HEK293 (cell line): ENCODE data around the gene POLD2.

Experiments
- CTCF ChIA-PET: fragments of 350-600 bp; formaldehyde crosslinking; extraction: SDS; loops from one replicate; lab custom pipeline; 2021; ENCODE audit warnings: antibody characterized with exemption; lab: Yijun Ruan, JAX
- POLR2A ChIA-PET: fragments of 300-600 bp; formaldehyde crosslinking; extraction: SDS; loops from one replicate; lab custom pipeline; 2020; ENCODE audit warnings: antibody characterized with exemption, inconsistent platforms; lab: Yijun Ruan, JAX
- H3K27ac ChIP-seq: fragments of 200-500 bp; sonication (Bioruptor generic); 2 replicates; pipeline ENCODE4 v1.5.1; 2014; ENCODE audit warnings: low read depth, low read length, control low read depth, inconsistent platforms; ENCODE audit errors: extremely low read depth
- H3K36me3 ChIP-seq, 2 experiments: fragments of 200-500 bp in 1 of 2; sonication (Bioruptor generic) in 1 of 2; 1 replicate in 1 of 2; 2 replicates in 1 of 2; pipeline ENCODE4 v1.5.1; 2014 to 2017; ENCODE audit warnings: inconsistent platforms in 2 of 2, low read length in 2 of 2; ENCODE audit not compliant: control insufficient read depth in 2 of 2, insufficient read depth in 1 of 2
- H3K4me1 ChIP-seq: fragments of 200-500 bp; sonication (Bioruptor generic); 2 replicates; pipeline ENCODE4 v1.5.1; 2014; ENCODE audit warnings: mild to moderate bottlenecking, low read length, inconsistent platforms; ENCODE audit not compliant: control insufficient read depth, insufficient read depth
- H3K4me3 ChIP-seq: 2 replicates; pipeline ENCODE4 v1.5.1; 2011; ENCODE audit warnings: low read depth, mild to moderate bottlenecking, control low read depth, low read length, moderate library complexity
- H3K9me3 ChIP-seq: fragments of 200-500 bp; sonication (Bioruptor generic); 2 replicates; pipeline ENCODE4 v1.5.1; 2014; ENCODE audit warnings: low read depth, low read length, inconsistent platforms; ENCODE audit not compliant: control insufficient read depth, insufficient read depth
- BCL11A ChIP-seq: fragments of 450-650 bp; formaldehyde crosslinking; IDR thresholded peaks from 2 replicates; pipeline ENCODE4 v1.5.1; 2016; ENCODE audit warnings: low read depth, missing biosample characterization, missing genetic modification characterization
- BCL11B ChIP-seq: fragments of 450-650 bp; formaldehyde crosslinking; IDR thresholded peaks from 2 replicates; pipeline ENCODE4 v1.5.1; 2016; ENCODE audit warnings: low read depth, missing biosample characterization, missing genetic modification characterization
- GFI1B ChIP-seq: fragments of 450-650 bp; formaldehyde crosslinking; IDR thresholded peaks from 2 replicates; pipeline ENCODE4 v1.5.1; 2016; ENCODE audit warnings: missing biosample characterization, missing genetic modification characterization
- GLIS2 ChIP-seq: fragments of 450-650 bp; formaldehyde crosslinking; IDR thresholded peaks from 2 replicates; pipeline ENCODE4 v1.5.1; 2016; ENCODE audit warnings: missing biosample characterization, missing genetic modification characterization
- OSR2 ChIP-seq: fragments of 450-650 bp; formaldehyde crosslinking; IDR thresholded peaks from 2 replicates; pipeline ENCODE4 v1.5.1; 2016; ENCODE audit warnings: missing biosample characterization, missing genetic modification characterization
- REST ChIP-seq: fragments of 450-650 bp; formaldehyde crosslinking; IDR thresholded peaks from 2 replicates; pipeline ENCODE4 v1.5.1; 2016; ENCODE audit warnings: missing biosample characterization, missing genetic modification characterization
- SP3 ChIP-seq: fragments of 450-650 bp; formaldehyde crosslinking; IDR thresholded peaks from 2 replicates; pipeline ENCODE4 v1.5.1; 2016; ENCODE audit warnings: missing biosample characterization, missing genetic modification characterization
- TSHZ1 ChIP-seq: fragments of 450-650 bp; formaldehyde crosslinking; IDR thresholded peaks from 2 replicates; pipeline ENCODE4 v1.5.1; 2016; ENCODE audit warnings: missing biosample characterization, missing genetic modification characterization, borderline replicate concordance
- YY1 ChIP-seq: fragments of 450-650 bp; formaldehyde crosslinking; IDR thresholded peaks from 2 replicates; pipeline ENCODE4 v1.5.1; 2018; ENCODE audit warnings: missing biosample characterization, missing genetic modification characterization
- ZBTB26 ChIP-seq: fragments of 450-650 bp; formaldehyde crosslinking; optimal IDR thresholded peaks from 2 replicates; pipeline ENCODE3; 2016; ENCODE audit warnings: missing biosample characterization, mild to moderate bottlenecking, missing genetic modification characterization
- ZBTB44 ChIP-seq: fragments of 450-650 bp; IDR thresholded peaks from 2 replicates; pipeline ENCODE4 v1.5.1; 2018; ENCODE audit warnings: missing biosample characterization, mild to moderate bottlenecking, missing genetic modification characterization
- ZNF555 ChIP-seq: fragments of 450-650 bp; formaldehyde crosslinking; conservative IDR thresholded peaks from 2 replicates; pipeline ENCODE4 v1.5.1; 2017; ENCODE audit warnings: missing biosample characterization, mild to moderate bottlenecking, missing genetic modification characterization, inconsistent platforms
- ZNF792 ChIP-seq: fragments of 450-650 bp; formaldehyde crosslinking; IDR thresholded peaks from 2 replicates; pipeline ENCODE4 v1.5.1; 2016; ENCODE audit warnings: missing biosample characterization, missing genetic modification characterization
- TF ChIP-seq, protein P1 (sequence below): fragments of 450-650 bp; formaldehyde crosslinking; IDR thresholded peaks from 2 replicates; pipeline ENCODE4 v1.5.1; 2016; ENCODE audit warnings: missing biosample characterization, missing genetic modification characterization
- TF ChIP-seq, protein P2 (sequence below): fragments of 450-650 bp; formaldehyde crosslinking; IDR thresholded peaks from 2 replicates; pipeline ENCODE4 v1.5.1; 2016; ENCODE audit warnings: missing biosample characterization, missing genetic modification characterization

POLD2 gene

GRCh38 chr7:44123190-44124003 lies at the start of gene POLD2:
Gene POLD2 (minus strand): TSS chr7:44123548. CDS start chr7:44122053, 1,495 bp downstream.
- Histone ChIP-seq H3K36me3 (peaks cover 12 to 33% of the 10 kb centered on the region in 2 experiments), H3K9me3 (no peaks in the 10 kb centered on the region), H3K4me1 (no peaks in the 10 kb centered on the region), H3K27ac (peak within 1 kb of the TSS; percentile 83), H3K4me3 (peak within 1 kb of the TSS; percentile 87)
- CTCF ChIA-PET: interaction anchor here (0.7 to 1.3 kb wide), 2 partner anchors 12 to 129 kb away, joined by 3 to 4 read pairs; no protein-coding TSS in a partner anchor
- POLR2A ChIA-PET: interaction anchor here (1.2 to 1.8 kb wide), 6 partner anchors 10 to 77 kb away, joined by 3 to 7 read pairs (median 4); partner anchors contain the start of gene YKT6
- no peak for TF ChIP-seq OSR2 (tag by site-specific recombination)
- TF ChIP-seq YY1 (tag by site-specific recombination): peak; percentile 87
- no peak for TF ChIP-seq BCL11B
- TF ChIP-seq, protein P1, sequence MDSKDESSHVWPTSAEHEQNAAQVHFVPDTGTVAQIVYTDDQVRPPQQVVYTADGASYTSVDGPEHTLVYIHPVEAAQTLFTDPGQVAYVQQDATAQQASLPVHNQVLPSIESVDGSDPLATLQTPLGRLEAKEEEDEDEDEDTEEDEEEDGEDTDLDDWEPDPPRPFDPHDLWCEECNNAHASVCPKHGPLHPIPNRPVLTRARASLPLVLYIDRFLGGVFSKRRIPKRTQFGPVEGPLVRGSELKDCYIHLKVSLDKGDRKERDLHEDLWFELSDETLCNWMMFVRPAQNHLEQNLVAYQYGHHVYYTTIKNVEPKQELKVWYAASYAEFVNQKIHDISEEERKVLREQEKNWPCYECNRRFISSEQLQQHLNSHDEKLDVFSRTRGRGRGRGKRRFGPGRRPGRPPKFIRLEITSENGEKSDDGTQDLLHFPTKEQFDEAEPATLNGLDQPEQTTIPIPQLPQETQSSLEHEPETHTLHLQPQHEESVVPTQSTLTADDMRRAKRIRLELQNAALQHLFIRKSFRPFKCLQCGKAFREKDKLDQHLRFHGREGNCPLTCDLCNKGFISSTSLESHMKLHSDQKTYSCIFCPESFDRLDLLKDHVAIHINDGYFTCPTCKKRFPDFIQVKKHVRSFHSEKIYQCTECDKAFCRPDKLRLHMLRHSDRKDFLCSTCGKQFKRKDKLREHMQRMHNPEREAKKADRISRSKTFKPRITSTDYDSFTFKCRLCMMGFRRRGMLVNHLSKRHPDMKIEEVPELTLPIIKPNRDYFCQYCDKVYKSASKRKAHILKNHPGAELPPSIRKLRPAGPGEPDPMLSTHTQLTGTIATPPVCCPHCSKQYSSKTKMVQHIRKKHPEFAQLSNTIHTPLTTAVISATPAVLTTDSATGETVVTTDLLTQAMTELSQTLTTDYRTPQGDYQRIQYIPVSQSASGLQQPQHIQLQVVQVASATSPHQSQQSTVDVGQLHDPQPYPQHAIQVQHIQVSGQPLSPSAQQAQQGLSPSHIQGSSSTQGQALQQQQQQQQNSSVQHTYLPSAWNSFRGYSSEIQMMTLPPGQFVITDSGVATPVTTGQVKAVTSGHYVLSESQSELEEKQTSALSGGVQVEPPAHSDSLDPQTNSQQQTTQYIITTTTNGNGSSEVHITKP (tag by site-specific recombination): no peak
- no peak for TF ChIP-seq ZBTB44 (tag by site-specific recombination)
- TF ChIP-seq ZBTB26 (tag by site-specific recombination): peak; percentile 99
- TF ChIP-seq GLIS2 (tag by site-specific recombination): peak; percentile 98
- TF ChIP-seq, protein P2, sequence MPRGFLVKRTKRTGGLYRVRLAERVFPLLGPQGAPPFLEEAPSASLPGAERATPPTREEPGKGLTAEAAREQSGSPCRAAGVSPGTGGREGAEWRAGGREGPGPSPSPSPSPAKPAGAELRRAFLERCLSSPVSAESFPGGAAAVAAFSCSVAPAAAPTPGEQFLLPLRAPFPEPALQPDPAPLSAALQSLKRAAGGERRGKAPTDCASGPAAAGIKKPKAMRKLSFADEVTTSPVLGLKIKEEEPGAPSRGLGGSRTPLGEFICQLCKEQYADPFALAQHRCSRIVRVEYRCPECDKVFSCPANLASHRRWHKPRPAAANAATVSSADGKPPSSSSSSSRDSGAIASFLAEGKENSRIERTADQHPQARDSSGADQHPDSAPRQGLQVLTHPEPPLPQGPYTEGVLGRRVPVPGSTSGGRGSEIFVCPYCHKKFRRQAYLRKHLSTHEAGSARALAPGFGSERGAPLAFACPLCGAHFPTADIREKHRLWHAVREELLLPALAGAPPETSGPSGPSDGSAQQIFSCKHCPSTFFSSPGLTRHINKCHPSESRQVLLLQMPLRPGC (tag by site-specific recombination): peak; percentile 35; the same call in 1 of the 2 replicates
- TF ChIP-seq BCL11A: peak; percentile 60; the same call in 1 of the 2 replicates
- TF ChIP-seq REST (tag by site-specific recombination): peak; percentile 16; the same call in 1 of the 2 replicates
- TF ChIP-seq GFI1B (tag by site-specific recombination): 0 out of 2 replicates have a peak, but pooled peaks have one; percentile 19
- no peak for TF ChIP-seq TSHZ1
- peak; percentile 94 for TF ChIP-seq SP3
- no peak for TF ChIP-seq ZNF792 (tag by site-specific recombination)
- TF ChIP-seq ZNF555: no peak
